ENCODE measurements around the gene UBE2V1.
"Not testable (repeated sequence)": the region's sequence is repeated elsewhere in the genome, so short reads cannot be mapped to it uniquely, and the experiment has no call there.

The UBE2V1 gene

DNA sequence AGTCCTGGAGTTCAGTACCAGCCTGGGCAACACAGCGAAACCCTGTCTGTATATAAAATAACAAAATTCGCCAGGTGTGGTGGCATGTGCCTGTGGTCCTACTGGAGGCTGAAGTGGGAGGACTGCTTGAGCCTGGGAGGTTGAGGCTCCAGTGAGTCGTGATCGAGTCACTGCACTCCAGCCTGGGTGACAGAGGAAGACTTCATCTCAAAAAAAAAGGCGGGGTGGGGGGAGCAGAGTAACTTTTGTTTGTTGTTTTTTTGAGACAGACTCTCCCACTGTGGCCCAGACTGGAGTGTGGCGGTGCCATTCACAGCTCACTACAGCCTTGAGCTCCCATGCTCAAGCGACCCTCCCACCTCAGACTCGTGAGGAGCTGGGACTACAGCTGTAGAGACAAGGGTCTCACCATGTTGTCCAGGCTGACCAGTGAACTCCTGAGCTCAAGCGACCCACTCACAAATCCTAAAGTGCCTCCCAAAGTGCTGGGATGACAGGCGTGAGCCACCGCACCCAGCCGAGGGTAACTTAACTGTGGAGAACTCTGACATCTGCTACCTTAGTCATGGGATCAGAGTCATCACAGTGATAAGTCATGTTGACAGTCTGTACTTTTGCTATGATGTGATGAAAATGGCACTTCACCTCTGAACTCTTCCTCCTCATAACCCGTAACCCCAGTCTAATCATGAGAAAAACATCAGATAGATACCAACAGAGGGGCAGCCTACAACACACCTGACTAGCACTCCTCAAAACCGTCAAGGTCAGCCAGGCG lies 24.1 kb upstream of the UBE2V1 start:
- no peak for DNase-seq

DNA sequence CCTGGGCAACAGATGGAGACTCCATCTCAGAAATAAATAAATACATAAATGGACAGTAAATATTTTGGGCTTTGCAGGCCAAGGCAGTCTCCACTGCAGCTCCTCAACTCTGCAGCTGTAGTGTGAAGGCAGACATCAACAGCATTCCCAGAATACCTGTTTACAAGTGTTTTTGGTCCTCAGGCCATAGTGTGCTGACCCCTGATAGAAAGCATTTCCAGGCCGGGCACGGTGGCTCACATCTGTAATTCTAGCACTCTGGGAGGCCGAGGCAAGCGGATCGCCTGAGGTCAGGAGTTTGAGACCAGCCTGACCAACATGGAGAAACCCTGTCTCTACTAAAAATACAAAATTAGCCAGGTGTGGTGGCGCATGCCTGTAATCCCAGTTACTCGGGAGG lies 22.2 kb upstream of the UBE2V1 start:
- not testable (repeated sequence) for DNase-seq

DNA sequence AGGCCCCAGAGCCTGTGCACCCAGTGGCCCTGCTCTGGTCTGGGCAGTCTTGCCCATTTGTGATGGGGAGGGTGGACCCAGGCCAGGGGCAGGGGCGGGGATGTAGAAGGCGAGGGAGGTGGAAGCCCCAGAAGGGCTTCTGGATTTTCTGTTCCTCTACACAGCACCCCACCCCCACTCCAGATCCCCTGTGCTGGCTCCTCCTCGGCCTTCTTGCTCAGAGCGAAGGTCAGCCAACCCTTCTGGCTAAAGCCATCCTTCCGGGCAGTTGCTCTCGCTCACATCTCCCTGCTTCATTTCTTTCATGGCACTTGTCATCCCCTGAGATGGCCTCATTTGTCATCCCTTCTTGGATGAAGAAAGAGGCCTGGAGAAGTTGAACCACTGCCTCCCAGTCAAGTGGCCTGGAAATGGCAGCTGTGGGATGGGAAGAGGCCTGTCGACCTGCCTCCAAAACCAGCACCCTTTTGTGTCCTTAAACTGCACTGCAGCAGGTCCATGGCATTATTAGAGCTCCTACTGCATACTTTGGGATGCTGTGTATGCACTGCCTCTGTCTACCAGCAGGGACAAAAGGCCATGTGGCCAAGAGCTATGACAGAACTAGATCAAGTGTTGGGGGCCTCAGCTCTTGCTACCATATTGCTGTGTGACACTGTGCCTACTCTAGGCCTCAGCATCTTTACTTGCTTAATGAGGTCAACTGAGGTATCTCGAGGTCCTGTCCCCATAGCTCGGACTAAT lies 20.7 kb upstream of the UBE2V1 start:
- DNase-seq: no peak

DNA sequence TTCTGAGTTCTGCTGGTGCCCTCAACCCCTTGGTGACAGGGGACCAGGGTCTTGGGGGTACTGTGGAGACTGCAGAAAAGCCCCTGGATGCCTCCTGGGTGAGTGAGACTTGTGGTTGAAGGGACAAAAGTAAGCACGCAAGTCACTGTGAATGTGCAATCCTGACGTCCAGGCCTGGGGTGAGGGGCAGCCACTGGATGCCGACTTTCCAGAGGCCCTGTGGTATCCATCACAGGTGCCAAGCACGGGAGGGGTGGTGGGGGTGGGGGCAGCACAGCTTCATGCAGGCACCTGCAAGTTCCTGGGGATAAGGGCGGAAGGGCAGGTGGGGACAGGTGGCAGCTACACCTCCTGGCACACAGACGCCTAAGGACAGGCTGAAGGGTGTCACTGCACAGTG lies 20.1 kb upstream of the UBE2V1 start:
- no peak for DNase-seq

DNA sequence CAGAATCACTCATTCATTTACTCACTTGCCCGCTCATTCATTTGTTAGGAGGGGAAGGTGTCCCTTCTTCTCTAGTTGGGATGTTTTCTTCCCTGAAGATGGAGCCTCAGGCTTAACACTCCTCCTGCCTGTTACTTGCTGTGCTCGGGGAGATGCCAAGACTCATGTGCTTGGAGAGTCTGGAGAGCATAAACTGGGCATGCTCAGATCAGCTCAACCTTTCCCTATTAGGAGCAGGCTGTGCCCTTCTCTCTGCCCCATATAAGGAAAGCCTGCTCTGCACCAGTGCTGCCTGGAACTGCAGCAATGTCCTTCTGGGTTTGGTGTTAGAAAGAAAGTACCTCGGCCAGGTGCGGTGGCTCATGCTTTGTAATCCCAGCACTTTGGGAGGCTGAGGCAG lies 18.0 kb upstream of the UBE2V1 start:
- DNase-seq: no peak

DNA sequence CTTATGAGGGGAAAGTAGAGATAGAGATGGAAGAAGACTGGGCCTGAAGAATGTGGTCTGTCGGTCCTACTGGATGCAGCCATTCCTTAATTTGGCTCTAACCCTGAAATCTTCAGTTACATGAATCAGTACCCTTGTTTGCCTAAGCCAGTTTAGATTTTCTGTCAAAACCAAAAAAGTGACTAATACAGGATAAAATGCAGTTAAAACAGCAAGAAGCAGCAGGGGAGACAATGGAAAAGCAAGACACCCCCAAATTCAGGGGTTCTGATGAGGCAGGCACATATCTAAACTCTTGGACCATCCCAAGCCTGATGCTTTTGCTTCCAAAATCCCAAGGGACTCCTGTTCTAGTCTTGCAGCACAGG lies 17.4 kb upstream of the UBE2V1 start:
- no peak for DNase-seq

DNA sequence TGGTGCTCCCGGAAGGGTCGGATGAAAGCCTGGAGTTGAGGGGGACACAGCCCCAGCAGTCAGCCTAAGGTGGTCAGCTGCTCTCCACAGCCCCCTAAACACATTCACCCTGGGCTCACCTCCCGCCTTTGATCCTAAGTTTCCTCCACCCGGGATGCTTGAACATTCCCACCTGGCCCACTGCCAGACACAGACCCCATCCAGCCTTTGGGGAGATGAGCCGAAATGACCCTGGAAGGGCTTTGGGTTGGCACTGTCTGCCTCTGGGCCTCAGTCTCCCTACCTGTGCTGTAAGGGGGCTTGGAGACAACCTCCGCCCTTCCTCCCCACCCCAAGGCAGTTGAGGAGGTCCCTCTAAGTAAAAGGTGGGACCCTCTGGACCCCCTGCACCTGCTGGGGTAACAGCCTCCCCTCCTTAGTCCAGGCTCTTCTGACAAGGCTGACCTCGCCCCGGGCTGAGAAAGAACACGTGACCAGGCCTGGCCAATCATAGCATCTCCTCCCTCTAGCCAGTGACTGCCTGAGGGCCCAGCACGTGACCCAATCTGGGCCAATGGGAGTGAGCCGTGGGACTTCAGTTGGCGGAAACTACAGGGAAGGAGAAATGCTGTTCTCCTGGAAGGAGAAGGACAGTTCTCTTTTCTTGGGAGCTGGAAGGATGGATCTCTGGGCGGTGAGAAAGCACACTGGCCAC lies 16.9 kb upstream of the UBE2V1 start:
- DNase-seq: no peak

DNA sequence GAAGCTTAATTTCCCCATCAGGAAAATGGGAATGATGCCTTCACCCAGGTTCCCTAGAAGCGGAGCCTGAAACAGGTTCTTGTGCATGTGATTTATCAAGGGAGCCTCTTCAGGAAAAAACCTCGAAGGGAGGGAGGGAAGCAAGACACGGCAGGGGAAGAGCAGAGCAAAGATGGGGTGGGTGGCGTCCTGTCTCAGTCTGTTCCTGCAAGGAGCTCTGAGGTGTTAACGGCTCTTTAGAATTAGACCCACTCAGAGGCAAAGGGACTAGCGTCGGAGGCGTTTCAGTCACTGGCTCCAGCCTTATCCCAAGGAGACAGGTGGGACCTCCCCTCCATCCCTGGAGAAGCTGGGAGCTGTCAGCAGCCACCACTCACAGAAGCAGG lies 15.6 kb upstream of the UBE2V1 start:
- no peak for DNase-seq

DNA sequence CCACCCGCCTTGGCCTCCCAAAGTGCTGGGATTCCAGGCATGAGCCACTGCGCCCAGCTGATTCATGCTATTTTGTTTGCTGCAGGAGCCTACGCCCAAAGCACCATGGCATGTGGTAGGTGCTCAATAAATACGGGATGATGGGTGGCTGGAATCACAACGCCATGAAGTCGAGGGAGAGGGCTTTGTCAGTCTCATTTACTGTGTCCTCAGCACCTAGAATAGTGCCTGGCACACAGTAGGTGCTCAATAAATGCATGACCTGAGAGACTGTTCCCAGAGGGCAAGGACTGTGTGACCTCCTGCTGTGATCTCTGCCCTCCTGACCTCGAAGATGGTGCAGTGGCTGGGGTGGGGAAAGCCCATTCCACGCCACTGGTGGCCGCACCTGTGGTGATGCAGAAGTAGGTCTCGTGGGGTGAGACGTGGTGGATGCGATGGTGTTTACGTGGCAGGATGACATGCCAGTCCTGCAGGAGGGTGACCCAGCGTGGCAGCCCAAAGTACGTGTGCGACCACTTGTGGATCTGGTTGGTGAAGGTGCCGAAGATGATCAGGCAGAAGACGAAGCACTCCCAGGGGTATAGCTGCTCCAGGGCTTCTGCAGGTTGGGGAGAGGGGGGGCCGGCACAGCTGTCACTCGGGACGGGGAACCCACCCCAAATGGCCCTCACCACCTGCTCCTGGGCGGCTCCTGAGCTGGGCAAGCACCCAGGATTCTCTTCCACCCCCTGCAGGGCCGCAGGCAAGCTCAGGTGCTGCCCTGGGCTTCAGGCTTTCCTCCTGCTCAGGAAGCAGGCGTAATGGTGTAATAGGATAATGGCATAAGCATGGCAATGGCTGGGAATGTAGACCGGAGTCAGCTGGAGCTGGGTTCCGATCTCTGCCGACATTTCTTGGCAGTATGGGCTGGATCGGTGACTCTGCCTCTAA lies 14.9 kb upstream of the UBE2V1 start:
- DNase-seq: no peak

DNA sequence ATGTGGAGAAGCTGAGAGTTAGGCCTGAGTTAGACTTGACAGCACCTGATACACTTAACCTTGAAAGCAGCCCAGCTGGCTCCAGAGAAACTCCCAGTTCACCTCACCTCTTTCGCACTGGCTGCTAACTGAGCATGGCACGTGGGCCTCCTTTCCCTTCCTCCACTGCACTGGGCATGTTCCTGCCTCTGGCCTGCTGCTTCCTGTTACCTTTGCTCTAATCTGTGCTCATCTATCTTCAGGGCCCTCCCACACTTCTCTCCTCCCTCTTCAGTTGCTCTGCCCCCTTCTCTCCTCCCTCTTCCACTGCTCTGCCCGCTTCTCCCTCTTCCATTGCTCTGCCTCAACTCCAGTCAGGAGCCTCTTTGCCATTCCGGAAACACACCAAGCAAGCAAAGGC lies 13.7 kb upstream of the UBE2V1 start:
- DNase-seq: no peak

DNA sequence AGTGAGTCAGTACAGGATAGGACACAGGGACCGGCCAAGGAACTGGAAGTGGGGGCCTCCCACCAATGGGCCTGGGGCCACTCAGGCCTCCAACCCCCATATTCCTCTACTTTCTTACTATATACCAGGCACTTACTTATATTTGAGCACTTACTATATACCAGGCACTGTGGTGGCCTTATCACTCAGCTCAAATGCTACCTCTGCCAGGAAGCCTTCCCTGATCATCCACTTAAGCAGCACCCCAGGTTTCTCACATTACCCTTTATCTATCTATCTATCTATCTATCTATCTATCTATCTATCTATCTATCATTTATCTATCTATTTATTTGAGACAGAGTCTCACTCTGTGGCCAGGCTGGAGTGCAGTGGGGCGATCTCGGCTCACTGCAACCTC lies 12.3 kb upstream of the UBE2V1 start:
- no peak for DNase-seq

DNA sequence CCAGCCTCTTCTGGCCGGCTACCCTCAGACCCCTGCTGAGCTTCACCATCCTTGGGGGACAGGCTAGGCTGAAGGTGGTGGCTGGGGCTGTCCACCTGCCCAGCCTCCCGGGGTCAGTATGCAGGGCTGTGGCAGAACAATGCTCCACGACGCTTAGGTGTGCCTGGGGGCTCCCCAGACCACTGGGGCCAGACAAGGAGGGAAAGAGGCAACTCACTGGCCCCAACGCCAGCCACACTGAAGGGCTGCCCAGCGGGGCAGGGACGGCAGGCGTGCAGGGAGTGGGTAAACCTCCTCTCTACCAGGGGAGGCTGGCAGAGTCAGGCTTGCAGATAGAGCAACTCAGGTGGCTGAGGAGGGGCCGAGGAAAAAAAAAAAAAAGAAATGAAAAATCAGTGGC lies 11.5 kb upstream of the UBE2V1 start:
- no peak for DNase-seq

DNA sequence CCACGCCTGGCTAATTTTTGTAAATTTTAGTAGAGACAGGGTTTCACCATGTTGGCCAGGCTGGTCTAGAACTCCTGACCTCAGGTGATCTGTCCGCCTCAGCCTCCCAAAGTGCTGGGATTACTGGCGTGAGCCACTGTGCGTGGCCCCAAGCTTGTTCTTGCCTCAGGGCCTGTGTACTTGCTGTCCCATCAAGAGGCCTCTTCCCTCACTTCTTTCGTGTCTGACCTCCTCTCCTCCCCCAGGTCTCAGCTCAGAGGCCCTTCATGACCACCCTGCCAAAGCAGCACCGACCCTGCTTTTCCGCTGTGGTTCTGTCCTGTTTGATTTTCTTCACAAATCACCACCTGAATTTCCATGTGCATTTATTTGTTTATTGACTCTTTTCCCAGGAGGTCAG lies 10.5 kb upstream of the UBE2V1 start:
- no peak for DNase-seq

DNA sequence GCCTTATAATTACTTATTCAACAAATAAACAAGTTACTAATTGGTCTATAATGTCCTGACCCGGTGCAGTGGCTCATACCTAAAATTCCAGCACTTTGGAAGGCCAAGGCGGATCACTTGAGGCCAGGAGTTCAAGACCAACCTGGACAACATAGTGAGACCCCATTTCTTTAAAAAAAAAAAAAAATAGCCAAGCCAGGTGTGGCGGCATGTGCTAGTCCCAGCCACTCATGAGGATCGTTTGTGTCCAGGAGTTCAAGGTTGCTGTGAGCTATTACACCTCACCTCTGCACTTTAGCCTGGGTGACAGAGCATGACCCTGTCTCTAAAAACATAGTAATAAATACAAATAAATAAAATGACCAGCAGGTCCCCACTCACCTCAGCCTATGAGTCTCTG lies 9.8 kb upstream of the UBE2V1 start:
- no peak for DNase-seq

DNA sequence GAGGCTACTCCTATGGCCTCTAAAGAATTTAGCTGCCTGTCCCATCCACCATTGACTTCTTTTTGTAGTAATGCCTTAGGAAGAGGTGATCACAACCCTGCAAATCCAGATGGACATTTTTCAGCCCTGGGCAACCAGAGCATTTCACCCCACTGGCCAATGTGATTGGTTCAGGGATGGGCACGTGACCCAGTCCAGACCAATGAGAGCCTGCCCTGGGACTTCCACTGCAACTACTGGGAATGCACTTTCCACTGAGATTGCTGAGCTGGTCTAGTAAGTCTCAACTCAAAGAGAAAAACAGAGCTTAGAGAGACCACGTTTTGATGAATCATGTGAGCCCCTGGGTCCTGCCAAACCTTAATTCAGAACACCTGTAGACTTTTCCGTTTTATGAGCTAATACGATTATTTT lies 8.9 kb upstream of the UBE2V1 start:
- DNase-seq: no peak

DNA sequence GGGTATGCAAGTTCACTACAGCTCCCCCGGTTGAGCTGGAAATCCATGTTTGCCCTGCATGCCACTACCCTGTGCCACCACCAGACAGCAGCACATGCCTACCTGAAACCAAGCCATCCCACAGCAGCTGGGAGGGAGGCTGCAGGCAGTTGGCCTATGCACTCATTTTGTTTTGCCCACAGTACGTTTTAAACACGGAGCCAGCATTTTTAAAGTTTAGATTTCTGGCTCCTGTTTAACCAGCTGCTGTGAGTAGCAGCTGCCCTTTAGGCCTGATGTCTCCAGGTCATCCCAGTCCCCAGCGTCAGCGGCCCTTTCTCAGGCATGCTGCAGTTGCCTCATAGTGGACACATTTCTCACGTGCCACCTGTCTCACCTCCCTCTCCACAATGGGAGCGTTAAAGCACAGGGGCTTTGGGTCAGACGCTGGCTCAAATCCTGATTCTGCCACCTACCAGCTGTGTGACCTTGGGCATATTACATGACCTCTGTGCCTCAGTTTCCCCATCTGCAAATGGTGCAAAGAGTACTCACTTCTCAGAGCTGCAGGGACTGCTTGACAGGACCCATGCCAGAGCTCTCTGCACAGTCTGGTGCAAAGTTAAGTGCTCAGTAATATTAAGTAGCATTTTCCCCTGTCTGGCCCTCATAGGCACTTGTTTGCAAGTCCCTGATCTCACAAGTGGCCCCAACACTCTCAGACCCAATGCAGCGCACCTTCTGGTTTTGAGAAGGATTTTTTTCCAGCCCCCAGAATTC lies 8.2 kb upstream of the UBE2V1 start:
- DNase-seq: peak; percentile 75

DNA sequence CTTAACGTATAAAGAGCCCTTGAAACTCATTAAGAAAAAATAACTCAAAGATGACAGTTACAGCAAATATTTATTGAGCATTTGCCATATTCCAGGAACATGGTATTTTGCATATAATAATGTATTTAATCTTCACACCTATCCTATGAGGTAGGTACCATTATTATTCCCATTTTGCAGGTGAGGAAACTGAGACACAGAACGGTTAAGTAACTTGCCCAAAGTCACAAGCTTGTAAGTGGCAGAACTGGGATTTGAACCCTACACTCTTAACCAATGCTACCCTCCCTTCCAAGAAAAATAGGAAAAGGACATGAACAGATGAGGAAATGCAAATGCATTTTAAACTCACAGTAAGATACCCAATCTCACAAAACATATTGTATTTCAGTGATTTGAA lies 5.3 kb upstream of the UBE2V1 start:
- no peak for DNase-seq

DNA sequence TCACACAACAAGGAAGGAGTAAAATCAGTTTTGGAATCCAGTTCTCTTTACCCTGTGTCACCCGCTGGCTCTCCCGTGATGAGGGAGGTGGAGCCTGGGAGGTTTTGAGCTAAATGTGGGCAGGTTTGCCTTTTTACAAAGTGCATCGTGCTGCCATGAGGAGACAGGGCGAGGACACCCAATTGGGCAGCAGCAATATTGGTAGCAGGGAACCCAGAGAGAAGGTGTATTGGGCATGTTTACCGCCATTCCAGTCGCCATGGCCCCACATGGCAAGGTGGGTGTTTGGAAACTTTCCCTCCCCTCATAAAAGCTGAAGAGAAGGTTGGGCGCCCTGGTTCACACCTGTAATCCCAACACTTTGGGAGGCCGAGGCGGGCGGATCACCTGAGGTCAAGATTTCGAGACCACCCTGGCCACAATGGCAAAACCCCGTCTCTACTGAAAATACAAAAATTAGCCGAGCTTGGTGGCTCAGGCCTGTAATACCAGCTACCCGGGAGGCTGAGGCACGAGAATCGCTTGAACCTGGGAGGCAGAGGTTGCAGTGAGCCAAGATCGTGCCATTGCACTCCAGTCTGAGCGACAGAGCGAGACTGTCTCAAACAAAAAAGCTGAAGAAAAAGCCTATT lies 3.5 kb upstream of the UBE2V1 start:
- DNase-seq: no peak

DNA sequence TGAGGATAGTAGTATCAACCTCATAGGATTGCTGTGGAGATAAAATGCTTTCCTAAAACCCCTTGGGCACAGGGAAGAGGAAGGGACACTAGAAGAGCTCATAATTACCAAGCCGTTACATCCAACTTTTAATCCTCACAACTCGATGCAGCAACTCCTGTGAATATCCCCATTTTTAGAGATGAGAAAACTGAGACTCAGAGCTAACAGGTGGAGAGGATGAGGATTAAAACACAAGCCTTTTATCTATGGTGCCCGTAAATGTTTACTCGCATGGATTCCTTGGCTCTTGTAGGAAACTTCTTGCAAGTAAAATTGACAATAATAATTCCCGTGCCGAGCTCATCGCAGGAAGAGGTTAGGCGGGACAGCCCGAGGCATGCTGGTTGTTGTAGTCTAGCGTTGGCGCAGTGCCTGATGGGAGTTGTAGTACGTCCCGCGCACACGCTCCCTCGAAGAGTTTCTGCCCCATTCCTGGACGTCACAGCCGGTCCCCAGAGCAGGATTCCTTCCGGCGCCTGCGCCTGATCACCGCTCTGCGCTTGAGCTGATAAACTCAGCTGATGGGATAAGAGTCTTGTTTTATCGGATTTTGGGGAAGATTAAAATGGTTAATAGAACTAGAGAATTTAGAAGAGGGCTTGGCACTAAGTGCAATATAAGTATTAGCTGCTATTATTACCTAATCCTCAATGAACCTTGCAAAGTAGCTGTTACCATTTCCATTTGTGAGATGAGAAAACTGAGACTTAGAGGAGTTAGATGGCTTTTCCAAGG lies 2.8 kb upstream of the UBE2V1 start:
- DNase-seq: peak; percentile 93

DNA sequence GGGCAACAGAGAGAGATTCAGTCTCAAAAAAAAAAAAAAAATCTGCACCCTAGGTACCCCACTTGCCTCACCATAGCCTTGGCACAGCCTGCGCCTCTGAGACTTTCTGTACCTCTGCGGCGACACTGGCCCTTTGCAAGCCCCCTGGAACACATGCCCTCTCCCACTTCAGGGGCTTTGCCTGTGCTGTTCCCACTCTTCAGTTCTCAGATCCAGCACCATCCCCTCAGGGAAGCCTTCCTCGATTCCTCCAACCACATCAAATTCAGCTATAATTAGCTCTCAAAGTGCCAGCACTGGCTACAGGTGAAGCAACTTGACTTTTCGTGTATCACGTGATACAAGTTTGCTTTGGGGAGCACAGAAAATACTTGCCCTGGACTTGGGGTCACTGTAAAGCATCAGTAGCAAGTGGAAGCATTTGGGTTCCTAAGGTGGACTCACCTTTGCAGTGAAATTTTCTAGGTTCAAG lies 2.1 kb upstream of the UBE2V1 start:
- DNase-seq: no peak
